ENCODE data around the gene MUC3A. TPM values are rescaled to one million over a fixed set of nuclear protein-coding genes. Genes with fewer than 3 reads are reported as not detected.

The MUC3A gene
- total and polyA plus RNA-seq, 2 of the 13 experiments (the other 11 are each of a cell fraction or from before 2014, with no cell fraction given): 0.01 TPM; not detected in 1

DNA sequence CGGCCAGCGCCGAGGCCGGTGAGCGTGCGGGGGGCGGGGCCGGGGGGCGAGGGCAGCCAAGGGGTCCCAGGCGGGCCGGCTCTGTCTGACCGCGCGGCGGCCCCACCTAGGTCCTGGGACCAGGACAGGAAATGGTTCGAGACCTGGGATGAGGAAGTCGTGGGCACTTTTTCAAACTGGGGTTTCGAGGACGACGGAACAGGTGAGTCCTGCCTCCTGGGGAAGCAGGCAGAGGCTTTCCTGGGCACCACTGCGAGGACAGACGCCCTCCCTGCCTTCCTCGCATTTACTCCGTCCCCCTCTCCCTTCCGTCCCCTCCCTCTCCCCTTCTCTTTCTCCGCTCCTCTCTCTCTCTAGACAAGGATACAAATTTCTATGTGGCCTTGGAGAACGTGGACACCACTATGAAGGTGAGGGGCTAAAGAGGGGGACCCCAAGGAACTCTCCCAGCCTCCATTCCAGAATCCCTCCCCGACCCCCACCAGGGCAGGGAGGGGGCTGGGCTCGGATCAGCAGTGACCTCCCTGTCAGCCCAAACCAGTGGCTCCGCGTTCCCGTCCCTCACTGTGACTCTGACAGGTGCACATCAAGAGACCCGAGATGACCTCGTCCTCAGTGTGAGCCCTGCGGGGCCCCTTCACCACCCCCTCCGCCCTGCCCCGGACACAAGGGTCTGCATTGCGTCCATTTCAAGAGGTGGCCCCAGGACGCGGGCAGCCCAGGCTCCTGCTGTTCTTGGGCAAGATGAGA is 17.4 kb downstream of the MUC3A start (continued):
- TF ChIP-seq, protein P1, sequence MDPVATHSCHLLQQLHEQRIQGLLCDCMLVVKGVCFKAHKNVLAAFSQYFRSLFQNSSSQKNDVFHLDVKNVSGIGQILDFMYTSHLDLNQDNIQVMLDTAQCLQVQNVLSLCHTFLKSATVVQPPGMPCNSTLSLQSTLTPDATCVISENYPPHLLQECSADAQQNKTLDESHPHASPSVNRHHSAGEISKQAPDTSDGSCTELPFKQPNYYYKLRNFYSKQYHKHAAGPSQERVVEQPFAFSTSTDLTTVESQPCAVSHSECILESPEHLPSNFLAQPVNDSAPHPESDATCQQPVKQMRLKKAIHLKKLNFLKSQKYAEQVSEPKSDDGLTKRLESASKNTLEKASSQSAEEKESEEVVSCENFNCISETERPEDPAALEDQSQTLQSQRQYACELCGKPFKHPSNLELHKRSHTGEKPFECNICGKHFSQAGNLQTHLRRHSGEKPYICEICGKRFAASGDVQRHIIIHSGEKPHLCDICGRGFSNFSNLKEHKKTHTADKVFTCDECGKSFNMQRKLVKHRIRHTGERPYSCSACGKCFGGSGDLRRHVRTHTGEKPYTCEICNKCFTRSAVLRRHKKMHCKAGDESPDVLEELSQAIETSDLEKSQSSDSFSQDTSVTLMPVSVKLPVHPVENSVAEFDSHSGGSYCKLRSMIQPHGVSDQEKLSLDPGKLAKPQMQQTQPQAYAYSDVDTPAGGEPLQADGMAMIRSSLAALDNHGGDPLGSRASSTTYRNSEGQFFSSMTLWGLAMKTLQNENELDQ (CRISPR knock-in tag; IDR thresholded peaks at IDR 0.05; ENCODE audit: borderline replicate concordance): no peak
- TF ChIP-seq HIVEP1 (CRISPR knock-in tag; IDR thresholded peaks at IDR 0.05) (no peak), ZNF501 (CRISPR knock-in tag; IDR thresholded peaks at IDR 0.05) (no peak), SPEN (CRISPR knock-in tag; IDR thresholded peaks at IDR 0.05; ENCODE audit: low read depth) (0 out of 2 replicates have a peak, but pooled peaks have one; percentile 7), ZNF30 (CRISPR knock-in tag; IDR thresholded peaks at IDR 0.05) (no peak), NR2C2 (CRISPR knock-in tag; IDR thresholded peaks at IDR 0.05; ENCODE audit: borderline replicate concordance) (no peak), ESRRA (CRISPR knock-in tag; IDR thresholded peaks at IDR 0.05; ENCODE audit: low read depth) (no peak), KLF12 (CRISPR knock-in tag; IDR thresholded peaks at IDR 0.05; ENCODE audit: borderline replicate concordance) (no peak), SOX13 (IDR thresholded peaks at IDR 0.05) (no peak), SOX13 (CRISPR knock-in tag; conservative IDR thresholded peaks at IDR 0.05 in 1 of 2, IDR thresholded peaks at IDR 0.05 in 1 of 2) (no peak), ELF3 (CRISPR knock-in tag; IDR thresholded peaks at IDR 0.05) (no peak), HOXA3 (CRISPR knock-in tag; IDR thresholded peaks at IDR 0.05) (no peak), ZNF367 (CRISPR knock-in tag; IDR thresholded peaks at IDR 0.05; ENCODE audit: borderline replicate concordance) (peak; percentile 17; the same call in 1 of the 2 replicates), DPF2 (CRISPR knock-in tag; IDR thresholded peaks at IDR 0.05; ENCODE audit: borderline replicate concordance, low read depth) (no peak), JUNB (CRISPR knock-in tag; IDR thresholded peaks at IDR 0.05; ENCODE audit: borderline replicate concordance) (no peak)
- TF ChIP-seq, protein P2, sequence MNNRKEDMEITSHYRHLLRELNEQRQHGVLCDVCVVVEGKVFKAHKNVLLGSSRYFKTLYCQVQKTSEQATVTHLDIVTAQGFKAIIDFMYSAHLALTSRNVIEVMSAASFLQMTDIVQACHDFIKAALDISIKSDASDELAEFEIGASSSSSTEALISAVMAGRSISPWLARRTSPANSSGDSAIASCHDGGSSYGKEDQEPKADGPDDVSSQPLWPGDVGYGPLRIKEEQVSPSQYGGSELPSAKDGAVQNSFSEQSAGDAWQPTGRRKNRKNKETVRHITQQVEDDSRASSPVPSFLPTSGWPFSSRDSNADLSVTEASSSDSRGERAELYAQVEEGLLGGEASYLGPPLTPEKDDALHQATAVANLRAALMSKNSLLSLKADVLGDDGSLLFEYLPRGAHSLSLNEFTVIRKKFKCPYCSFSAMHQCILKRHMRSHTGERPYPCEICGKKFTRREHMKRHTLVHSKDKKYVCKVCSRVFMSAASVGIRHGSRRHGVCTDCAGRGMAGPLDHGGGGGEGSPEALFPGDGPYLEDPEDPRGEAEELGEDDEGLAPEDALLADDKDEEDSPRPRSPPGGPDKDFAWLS (CRISPR knock-in tag; IDR thresholded peaks at IDR 0.05; ENCODE audit: borderline replicate concordance): no peak
- TF ChIP-seq, protein P3, sequence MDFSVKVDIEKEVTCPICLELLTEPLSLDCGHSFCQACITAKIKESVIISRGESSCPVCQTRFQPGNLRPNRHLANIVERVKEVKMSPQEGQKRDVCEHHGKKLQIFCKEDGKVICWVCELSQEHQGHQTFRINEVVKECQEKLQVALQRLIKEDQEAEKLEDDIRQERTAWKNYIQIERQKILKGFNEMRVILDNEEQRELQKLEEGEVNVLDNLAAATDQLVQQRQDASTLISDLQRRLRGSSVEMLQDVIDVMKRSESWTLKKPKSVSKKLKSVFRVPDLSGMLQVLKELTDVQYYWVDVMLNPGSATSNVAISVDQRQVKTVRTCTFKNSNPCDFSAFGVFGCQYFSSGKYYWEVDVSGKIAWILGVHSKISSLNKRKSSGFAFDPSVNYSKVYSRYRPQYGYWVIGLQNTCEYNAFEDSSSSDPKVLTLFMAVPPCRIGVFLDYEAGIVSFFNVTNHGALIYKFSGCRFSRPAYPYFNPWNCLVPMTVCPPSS (IDR thresholded peaks at IDR 0.05): no peak
- TF ChIP-seq, protein P4, sequence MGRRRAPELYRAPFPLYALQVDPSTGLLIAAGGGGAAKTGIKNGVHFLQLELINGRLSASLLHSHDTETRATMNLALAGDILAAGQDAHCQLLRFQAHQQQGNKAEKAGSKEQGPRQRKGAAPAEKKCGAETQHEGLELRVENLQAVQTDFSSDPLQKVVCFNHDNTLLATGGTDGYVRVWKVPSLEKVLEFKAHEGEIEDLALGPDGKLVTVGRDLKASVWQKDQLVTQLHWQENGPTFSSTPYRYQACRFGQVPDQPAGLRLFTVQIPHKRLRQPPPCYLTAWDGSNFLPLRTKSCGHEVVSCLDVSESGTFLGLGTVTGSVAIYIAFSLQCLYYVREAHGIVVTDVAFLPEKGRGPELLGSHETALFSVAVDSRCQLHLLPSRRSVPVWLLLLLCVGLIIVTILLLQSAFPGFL (CRISPR knock-in tag; IDR thresholded peaks at IDR 0.05): no peak

Measured in HepG2 (cell line).